ENCODE data around the gene CIROP.

The CIROP gene, protein sequence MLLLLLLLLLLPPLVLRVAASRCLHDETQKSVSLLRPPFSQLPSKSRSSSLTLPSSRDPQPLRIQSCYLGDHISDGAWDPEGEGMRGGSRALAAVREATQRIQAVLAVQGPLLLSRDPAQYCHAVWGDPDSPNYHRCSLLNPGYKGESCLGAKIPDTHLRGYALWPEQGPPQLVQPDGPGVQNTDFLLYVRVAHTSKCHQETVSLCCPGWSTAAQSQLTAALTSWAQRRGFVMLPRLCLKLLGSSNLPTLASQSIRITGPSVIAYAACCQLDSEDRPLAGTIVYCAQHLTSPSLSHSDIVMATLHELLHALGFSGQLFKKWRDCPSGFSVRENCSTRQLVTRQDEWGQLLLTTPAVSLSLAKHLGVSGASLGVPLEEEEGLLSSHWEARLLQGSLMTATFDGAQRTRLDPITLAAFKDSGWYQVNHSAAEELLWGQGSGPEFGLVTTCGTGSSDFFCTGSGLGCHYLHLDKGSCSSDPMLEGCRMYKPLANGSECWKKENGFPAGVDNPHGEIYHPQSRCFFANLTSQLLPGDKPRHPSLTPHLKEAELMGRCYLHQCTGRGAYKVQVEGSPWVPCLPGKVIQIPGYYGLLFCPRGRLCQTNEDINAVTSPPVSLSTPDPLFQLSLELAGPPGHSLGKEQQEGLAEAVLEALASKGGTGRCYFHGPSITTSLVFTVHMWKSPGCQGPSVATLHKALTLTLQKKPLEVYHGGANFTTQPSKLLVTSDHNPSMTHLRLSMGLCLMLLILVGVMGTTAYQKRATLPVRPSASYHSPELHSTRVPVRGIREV

GRCh38 chr14:23104591-23105347, at the start of gene CIROP:
CIROP (minus strand) TSS chr14:23104989; CDS start chr14:23104920, 69 bp downstream.
- DNase-seq (ENCODE audit: low spot score) = no peak

GRCh38 chr14:23153851-23154796, 49.3 kb upstream of the CIROP start:
- DNase-seq (ENCODE audit: low spot score) = peak; percentile 91

GRCh38 chr14:23151342-23151741, 46.6 kb upstream of the CIROP start:
- DNase-seq (ENCODE audit: low spot score) = no peak

DNA sequence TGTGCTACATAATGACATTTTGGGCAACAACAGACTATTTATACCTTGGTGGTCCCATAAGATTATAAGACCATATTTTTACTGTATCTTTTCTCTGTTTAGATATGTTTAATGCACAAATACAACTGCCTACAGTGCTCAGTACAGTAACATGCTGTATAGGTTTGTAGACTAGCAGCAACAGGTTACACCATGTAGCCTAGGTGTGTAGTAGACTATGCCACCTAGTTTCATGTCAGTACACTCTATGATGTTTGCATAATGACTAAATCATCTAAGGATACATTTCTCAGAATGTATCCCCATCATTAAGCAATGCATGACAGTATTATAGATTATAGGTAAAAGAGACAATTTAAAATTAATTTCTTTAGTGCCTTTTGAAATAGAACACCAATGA, 45.0 kb upstream of the CIROP start:
- DNase-seq (ENCODE audit: low spot score) = no peak

GRCh38 chr14:23148591-23149249, 43.9 kb upstream of the CIROP start:
- DNase-seq (ENCODE audit: low spot score) = no peak

- no peak for DNase-seq (ENCODE audit: low spot score)
Measured at GRCh38 chr14:23147676-23148075, 42.9 kb upstream of the CIROP start.

- no peak for DNase-seq (ENCODE audit: low spot score)
Measured at GRCh38 chr14:23146980-23147379, 42.2 kb upstream of the CIROP start.

GRCh38 chr14:23146351-23146910, 41.6 kb upstream of the CIROP start:
- no peak for DNase-seq (ENCODE audit: low spot score)

GRCh38 chr14:23145794-23146350, 41.1 kb upstream of the CIROP start:
- DNase-seq (ENCODE audit: low spot score) = no peak

DNA sequence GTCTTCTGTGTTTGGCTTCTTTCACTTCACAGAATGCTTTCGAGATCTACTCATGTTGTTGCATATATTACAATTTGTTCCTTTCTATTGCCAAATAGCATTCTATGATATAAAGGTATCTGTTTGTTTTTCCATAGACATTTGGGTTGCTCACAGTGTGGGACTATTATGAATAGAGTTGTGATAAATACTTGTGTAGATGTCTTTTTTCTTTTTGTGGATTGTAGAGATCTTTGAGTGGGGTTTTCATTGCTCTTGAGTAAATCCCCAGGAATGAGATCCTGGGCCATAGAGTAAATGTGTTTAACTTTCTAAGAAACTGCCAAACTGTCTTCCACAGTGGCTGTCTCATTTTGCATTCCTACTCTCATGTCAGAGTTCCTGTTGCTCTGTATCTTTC, 39.1 kb upstream of the CIROP start:
- DNase-seq (ENCODE audit: low spot score) = no peak

DNA sequence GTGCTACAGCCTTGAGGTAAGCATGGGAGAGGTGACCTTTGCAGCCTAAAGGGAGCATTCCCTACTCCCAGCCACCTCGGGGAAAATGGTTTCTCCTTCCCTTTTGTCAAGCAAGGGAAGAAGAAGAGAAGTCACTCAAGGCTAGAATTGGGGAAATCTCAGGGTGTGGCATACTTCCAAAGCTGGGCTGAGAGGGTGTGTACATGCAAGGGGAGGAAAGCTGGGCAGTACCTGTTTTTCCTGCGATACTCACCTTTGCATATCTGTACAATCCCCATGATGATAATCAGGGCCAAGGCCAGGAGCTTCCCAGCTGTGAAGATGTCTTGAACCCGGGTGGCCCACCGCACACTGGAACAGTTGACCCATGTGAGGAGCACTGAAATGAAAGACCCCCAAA, 38.0 kb upstream of the CIROP start:
- no peak for DNase-seq (ENCODE audit: low spot score)

GRCh38 chr14:23141706-23142444, 37.1 kb upstream of the CIROP start:
- no peak for DNase-seq (ENCODE audit: low spot score)

DNA sequence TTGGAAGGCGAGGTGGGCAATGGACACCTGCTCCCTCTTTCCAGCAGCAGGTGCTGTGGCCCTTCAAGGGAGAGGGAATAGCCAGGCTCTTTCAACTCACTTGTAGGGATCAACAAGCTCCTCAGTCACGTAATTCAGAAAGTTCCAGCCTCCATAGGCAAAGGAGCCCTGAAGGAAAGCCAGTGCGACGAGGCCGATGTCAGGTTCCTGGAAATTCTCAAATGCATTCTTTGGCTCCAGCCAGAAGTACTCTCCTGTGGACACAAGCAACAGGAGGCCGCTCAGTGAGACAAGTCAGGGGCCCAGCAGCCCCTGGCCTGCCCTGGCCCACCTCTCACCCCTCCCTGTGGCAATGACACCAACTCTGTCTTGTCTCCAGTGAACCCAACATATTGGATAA, 35.6 kb upstream of the CIROP start:
- DNase-seq (ENCODE audit: low spot score) = no peak

- no peak for DNase-seq (ENCODE audit: low spot score)
Measured at GRCh38 chr14:23139874-23140273, 35.1 kb upstream of the CIROP start.

GRCh38 chr14:23137813-23138535, 33.2 kb upstream of the CIROP start:
- no peak for DNase-seq (ENCODE audit: low spot score)

DNA sequence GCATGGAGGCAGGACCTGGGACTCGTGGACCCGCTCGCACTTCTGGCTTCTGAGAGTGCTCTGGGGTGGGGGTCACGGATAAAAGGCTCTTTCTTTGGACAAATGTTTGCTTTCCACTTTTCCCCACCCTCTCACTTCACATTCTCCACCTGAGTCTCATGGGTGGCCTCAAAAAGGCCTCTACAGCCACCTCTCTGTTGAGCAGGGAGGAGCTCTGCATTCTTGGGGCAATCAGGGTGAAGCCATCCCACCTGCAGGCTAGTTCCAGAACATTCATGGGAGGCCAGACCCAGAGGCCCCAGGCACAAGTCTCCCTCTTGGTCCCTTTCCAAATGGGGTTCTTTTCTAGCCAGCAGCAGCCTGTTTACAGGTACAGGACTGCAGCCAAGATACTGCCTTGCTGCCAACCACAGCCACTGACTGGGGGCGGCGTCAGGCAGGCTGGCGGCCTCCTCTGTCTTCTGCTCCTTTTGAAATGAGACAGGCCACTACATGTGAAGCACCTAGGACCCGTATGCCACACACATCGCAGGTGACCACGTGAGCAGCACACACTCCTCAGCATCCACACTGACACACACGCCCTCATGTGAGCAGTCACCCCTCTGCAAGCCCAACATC, 32.5 kb upstream of the CIROP start:
- no peak for DNase-seq (ENCODE audit: low spot score)

GRCh38 chr14:23136566-23137133, 31.9 kb upstream of the CIROP start:
- DNase-seq (ENCODE audit: low spot score) = no peak

DNA sequence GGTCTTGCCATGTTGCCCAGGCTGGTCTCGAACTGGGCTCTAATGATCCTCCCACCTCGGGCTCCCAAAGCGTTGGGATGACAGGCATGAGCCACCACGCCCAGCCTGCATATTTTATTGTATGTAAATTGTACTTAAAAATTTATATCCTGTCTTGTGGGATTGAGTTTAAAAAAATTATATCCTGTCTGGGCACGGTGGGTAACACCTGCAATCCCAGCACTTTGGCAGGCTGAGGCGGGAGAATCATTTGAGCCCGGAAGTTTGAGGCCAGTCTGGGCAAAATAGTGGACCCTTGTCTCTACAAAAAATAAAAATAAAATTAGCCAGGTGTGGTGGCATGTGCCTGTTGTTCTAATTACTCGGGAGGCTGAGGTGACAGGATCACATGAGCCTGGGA, 28.2 kb upstream of the CIROP start:
- DNase-seq (ENCODE audit: low spot score) = no peak

All from SW480 (cell line).